Right lobe of liver (tissue), 6 donors: ENCODE results near the gene MCAM. TPM values are rescaled to one million over a fixed set of nuclear protein-coding genes. Genes with fewer than 3 reads are reported as not detected.

Source experiments
- ATAC-seq, 4 donors: fragments of 200-7000 bp; cut with Tn5 transposase; one replicate each; pipeline ENCODE4 v1.9.1; 2020; ENCODE audit warnings: mild to moderate bottlenecking in 4 of 4, moderate library complexity in 4 of 4
- DNase-seq, 3 donors: peaks; one replicate each; pipeline ENCODE4 v3.0.0-alpha.2; 2020
- H3K27ac ChIP-seq, 3 donors: fragments of 200-600 bp; one replicate each; pipeline ENCODE4 v1.8.0; 2022
- H3K27me3 ChIP-seq, 2 donors: fragments of 200-600 bp; one replicate each; pipeline ENCODE4 v1.8.0; 2022
- H3K36me3 ChIP-seq, 4 donors: fragments of 200-600 bp; sonication (generic) in 1 of 4; one replicate each; pipeline versions ENCODE4 v1.5.1 to v1.8.0; 2017 to 2022; ENCODE audit warnings: control low read depth in 1 of 4
- H3K4me1 ChIP-seq, 4 donors: fragments of 200-600 bp; sonication (generic) in 1 of 4; one replicate each; pipeline versions ENCODE4 v1.5.1 to v1.8.0; 2017 to 2022; ENCODE audit warnings: control low read depth in 1 of 4
- H3K4me3 ChIP-seq, 3 donors: fragments of 200-600 bp; one replicate each; pipeline ENCODE4 v1.8.0; 2022
- H3K9me3 ChIP-seq, 4 donors: fragments of 200-600 bp; sonication (generic) in 1 of 4; one replicate each; pipeline versions ENCODE4 v1.5.1 to v1.8.0; 2017 to 2022; ENCODE audit warnings: control low read depth in 1 of 4
- POLR2A ChIP-seq: fragments of 450-650 bp; IDR thresholded peaks from one replicate; pipeline ENCODE4 v1.6.1; 2017; ENCODE audit warnings: antibody characterized with exemption, mild to moderate bottlenecking
- WGBS: methylation state at CpG from one replicate; pipeline ENCODE4 v1.1.6; 2018; ENCODE audit warnings: low coverage, low lambda C conversion rate; ENCODE audit not compliant: insufficient coverage; ENCODE audit errors: missing lambda C conversion rate; 5-methylcytosine and 5-hydroxymethylcytosine counted together
- intact Hi-C, 2 donors: fragments of 100-400 bp; cut with DNase I; formaldehyde crosslinking; loops; one replicate each; pipeline versions ENCODE4 v1.11.2 to v1.14.1; 2022
- total RNA-seq, 6 experiments: library from RNA; depleted of rRNA in 2 of 6; stranded (reverse); fragments of >200 nt in 2 of 6; fragmentation: NEBNext Ultra II Directional in 3 of 6; extraction: Animal tissue kit (Norgen Biotek cat#: 25700) in 3 of 6; gene quantifications; one replicate each; pipeline versions ENCODE4 v1.1.0 to v1.2.4, GENCODE V29; 2016 to 2023
- TF ChIP-seq, protein P1 (sequence below), 4 donors: fragments of 200-600 bp in 3 of 4; fragments of 450-650 bp in 1 of 4; IDR thresholded peaks; one replicate each; pipeline versions ENCODE4 v1.5.1 to v1.8.0; 2016 to 2022; ENCODE audit warnings: antibody characterized with exemption in 4 of 4, mild to moderate bottlenecking in 2 of 4
- donor health status: DM: no; HTN: yes; CAD: no.
- donor health status: DM: no; HTN: no; CAD: no.
- donor health status: DM: no; HTN: no; CAD: no.
- donor health status: DM: no; HTN: yes; CAD: no.
- donor health status: DM: no; HTN: yes; CAD: no.

The MCAM gene
- total RNA-seq, 6 experiments from 2014 or later: 1.8 to 28.7 (median 12.5) TPM

DNA sequence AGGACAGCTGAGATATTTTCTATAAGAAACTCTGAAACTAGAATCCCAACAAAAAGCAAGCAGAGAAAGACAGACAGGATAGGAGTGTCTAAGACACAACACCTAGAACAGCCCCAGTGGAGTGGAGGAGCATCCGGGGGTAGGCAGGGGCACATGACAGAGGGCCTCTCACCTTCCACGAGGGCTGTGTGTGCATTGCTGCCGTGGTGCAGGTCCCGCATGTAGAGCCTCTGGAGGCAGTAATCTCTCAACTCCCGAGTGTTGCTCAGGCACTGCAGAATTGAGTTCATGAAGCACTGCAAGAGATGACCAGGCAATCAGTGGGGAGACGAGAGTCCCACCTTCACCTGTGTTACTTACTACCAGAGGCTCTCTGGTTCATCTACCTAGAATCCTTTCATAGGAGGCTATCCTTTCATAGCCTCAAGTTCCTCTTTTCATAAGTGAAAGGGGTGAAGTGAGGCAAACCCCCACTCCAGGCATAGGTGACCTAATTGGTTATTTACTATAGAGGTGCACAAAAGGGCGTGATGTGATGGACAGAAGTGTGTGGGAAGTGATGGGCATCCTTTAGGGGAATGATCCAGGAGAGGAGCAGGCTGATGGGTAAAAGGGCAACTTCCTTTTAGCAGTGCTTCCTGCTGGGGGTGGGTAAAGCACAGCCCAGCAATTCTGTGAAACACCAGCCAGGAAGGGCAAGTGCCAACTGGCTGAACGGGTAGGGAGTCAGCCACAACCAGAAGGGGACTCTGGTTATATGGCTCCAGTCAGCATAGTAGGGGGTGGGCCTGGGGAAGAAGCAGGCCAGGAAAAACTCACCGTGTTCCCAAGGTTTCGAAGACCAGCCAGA, 42.7 kb upstream of the MCAM start:
- ATAC-seq (peak in 1 of 4 donors; percentile 24), DNase-seq (peak in 1 of 3 donors; percentile 48)
- peak overlapping the region in 1 of 3 donors; percentile 14 for H3K27ac ChIP-seq
- intact Hi-C loops: loop anchor here in 1 of 2 donors (10.0 kb wide), 1 partner anchor 115 kb away; no protein-coding TSS in a partner anchor
- no peaks in the 10 kb centered on the region for H3K9me3 ChIP-seq
- peaks cover 0 to 39% (median 6%) of the 10 kb centered on the region in 4 donors for H3K36me3 ChIP-seq
- H3K4me3 ChIP-seq: no peak overlapping the region
- no peak for TF ChIP-seq POLR2A
- TF ChIP-seq, protein P1, sequence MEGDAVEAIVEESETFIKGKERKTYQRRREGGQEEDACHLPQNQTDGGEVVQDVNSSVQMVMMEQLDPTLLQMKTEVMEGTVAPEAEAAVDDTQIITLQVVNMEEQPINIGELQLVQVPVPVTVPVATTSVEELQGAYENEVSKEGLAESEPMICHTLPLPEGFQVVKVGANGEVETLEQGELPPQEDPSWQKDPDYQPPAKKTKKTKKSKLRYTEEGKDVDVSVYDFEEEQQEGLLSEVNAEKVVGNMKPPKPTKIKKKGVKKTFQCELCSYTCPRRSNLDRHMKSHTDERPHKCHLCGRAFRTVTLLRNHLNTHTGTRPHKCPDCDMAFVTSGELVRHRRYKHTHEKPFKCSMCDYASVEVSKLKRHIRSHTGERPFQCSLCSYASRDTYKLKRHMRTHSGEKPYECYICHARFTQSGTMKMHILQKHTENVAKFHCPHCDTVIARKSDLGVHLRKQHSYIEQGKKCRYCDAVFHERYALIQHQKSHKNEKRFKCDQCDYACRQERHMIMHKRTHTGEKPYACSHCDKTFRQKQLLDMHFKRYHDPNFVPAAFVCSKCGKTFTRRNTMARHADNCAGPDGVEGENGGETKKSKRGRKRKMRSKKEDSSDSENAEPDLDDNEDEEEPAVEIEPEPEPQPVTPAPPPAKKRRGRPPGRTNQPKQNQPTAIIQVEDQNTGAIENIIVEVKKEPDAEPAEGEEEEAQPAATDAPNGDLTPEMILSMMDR (IDR thresholded peaks at IDR 0.05): no peak
- WGBS: 67% methylated on average over 5 of the region's 10 CpGs
- H3K4me1 ChIP-seq: peaks cover 0 to 44% (median 12%) of the 10 kb centered on the region in 4 donors
- no peaks in the 10 kb centered on the region for H3K27me3 ChIP-seq

DNA sequence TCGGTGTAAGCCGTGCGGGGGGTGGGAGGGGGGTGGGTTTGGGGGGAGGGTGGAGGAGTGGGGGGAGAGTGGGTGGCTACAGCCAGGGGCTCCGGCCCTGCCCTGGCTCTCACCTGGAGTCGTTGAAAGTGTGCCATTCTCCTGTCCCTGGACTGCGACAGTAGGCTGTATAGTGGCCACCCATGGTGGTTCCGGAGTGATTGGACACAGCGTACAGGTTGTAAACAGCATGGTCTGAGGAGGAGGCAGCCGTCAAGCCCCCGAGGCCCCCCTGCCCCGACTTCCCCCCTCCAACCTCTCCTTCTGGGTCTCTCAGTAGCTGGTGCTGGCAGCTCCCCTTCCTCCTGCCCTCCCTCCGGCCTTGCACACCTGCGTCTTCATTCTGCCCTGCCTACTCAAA, 40.1 kb upstream of the MCAM start:
- peaks cover 0 to 52% (median 6%) of the 10 kb centered on the region in 4 donors for H3K4me1 ChIP-seq
- no peaks in the 10 kb centered on the region for H3K27me3 ChIP-seq
- no peak overlapping the region for H3K27ac ChIP-seq
- peak overlapping the region in 1 of 3 donors; percentile 30 for H3K4me3 ChIP-seq
- DNase-seq (peak in 1 of 3 donors; percentile 22), ATAC-seq (peak in 1 of 4 donors; percentile 1)
- intact Hi-C loops: no loop called here
- H3K9me3 ChIP-seq: no peaks in the 10 kb centered on the region
- H3K36me3 ChIP-seq: peaks cover 0 to 39% (median 6%) of the 10 kb centered on the region in 4 donors
- WGBS: 37% methylated on average over 5 of the region's 13 CpGs
- no peak for TF ChIP-seq POLR2A
- TF ChIP-seq, protein P1 (IDR thresholded peaks at IDR 0.05): no peak

DNA sequence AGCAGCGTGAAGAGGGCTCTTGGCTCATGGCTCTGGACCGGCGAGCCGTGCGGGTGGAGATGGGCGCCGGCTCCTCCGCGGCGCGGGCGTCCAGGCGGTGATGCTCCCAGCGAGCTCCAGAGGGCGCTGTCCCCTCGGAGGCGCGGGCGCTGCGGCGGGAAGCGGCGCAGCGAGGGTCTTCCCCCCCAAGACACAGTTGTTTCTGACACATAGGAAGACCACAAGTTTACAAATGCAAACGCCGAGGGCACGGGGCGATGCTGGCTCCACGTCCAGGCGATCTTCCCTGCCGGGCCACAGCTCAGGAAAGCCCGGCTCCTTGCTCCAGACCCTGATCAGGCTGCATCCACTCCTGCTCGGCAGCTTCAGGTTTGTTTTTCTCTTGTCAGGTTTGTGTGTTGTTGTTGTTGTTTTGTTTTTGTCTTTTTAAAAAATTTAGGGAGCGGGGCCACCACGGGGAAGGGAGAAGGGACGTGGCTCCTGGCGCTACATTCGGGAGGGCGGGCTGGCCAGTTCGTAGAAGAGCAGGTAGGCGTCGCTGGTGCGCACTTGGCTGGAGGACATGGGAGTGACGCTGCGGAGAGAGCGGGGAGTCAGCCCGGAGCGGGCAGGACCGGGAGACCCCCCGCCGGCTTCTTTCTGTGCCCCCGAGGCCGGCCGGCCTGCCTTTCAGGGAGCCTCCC, 39.6 kb upstream of the MCAM start:
- 8% methylated on average over 20 of the region's 54 CpGs for WGBS
- Histone ChIP-seq H3K4me3 (peak overlapping the region; percentile 30 to 41 (median 31)), H3K9me3 (no peaks in the 10 kb centered on the region), H3K4me1 (peaks cover 0 to 46% (median 3%) of the 10 kb centered on the region in 4 donors), H3K27ac (peak overlapping the region in 1 of 3 donors; percentile 26), H3K36me3 (peaks cover 0 to 39% (median 6%) of the 10 kb centered on the region in 4 donors), H3K27me3 (no peaks in the 10 kb centered on the region)
- ATAC-seq (peak; percentile 73 to 82 (median 76)), DNase-seq (peak; percentile 77 to 85 (median 80))
- intact Hi-C loops: no loop called here
- no peak for TF ChIP-seq POLR2A
- TF ChIP-seq, protein P1 (IDR thresholded peaks at IDR 0.05): peak; percentile 54 to 85 (median 70)

DNA sequence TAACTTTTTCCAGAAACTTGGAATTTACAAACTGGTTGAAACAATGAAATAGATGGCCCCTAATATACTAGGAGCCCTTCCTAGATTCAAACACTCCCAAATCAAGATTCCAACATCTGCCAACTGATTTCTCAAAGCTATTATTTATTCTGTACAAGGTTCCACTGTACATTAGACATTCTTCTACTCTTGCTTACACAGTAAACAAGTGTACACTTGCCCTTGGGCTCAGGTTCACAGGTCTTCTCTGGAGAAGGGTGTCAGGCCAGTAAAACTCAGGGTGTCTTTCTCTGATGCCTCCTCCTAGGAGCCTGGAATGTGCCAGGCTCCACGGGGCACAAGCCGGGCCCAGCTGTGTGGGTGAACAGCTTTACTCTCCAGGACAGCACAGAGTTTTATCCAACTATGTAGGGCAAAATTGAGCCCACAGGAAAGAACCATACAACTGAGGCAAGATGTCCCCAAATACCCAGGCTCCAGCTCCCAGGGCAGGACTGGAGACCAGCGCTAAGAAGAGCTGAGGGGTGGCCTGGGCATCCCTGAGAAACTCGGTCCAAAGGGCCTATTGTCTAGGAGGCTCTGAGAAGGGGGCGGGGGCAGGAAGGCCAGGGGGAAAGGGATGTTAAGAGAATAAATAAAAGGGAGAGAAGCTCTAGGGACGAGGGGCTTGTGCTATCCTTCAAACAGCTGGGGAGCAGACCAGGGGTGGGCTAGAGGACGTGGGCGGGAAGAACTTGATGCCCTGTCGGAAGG, 38.3 kb upstream of the MCAM start:
- H3K9me3 ChIP-seq: no peaks in the 10 kb centered on the region
- ATAC-seq (peak in 1 of 4 donors; percentile 5), DNase-seq (no peak)
- WGBS: 84% methylated on average over 7 of the region's 9 CpGs
- peaks cover 0 to 38% (median 0%) of the 10 kb centered on the region in 4 donors for H3K4me1 ChIP-seq
- no peaks in the 10 kb centered on the region for H3K27me3 ChIP-seq
- intact Hi-C loops: no loop called here
- H3K27ac ChIP-seq: no peak overlapping the region
- no peak overlapping the region for H3K4me3 ChIP-seq
- no peak for TF ChIP-seq POLR2A
- TF ChIP-seq, protein P1 (IDR thresholded peaks at IDR 0.05): no peak
- peaks cover 0 to 39% (median 6%) of the 10 kb centered on the region in 4 donors for H3K36me3 ChIP-seq
